Measurements from ENCODE around the gene YDJC.

DNA sequence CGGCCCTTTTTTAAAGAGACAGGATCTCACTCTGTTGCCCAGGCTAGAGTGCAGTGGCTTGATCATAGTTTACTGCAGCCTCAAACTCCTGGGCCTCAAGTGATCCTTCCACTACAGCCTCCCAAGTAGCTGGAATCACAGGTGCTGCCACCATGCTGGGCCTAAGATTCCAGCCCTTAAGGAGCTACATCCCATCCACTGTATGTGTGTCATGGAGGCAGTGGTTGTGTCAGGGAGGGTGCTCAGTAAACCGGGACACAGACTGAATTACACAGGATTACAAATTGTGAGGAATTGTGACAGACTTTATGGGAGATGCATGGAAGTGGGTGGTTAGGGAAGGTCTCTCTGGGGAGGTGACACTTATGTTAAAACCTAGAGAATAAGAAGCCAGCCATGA lies 33.9 kb upstream of the YDJC start:
- TF ChIP-seq, protein P1, sequence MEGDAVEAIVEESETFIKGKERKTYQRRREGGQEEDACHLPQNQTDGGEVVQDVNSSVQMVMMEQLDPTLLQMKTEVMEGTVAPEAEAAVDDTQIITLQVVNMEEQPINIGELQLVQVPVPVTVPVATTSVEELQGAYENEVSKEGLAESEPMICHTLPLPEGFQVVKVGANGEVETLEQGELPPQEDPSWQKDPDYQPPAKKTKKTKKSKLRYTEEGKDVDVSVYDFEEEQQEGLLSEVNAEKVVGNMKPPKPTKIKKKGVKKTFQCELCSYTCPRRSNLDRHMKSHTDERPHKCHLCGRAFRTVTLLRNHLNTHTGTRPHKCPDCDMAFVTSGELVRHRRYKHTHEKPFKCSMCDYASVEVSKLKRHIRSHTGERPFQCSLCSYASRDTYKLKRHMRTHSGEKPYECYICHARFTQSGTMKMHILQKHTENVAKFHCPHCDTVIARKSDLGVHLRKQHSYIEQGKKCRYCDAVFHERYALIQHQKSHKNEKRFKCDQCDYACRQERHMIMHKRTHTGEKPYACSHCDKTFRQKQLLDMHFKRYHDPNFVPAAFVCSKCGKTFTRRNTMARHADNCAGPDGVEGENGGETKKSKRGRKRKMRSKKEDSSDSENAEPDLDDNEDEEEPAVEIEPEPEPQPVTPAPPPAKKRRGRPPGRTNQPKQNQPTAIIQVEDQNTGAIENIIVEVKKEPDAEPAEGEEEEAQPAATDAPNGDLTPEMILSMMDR (conservative IDR thresholded peaks at IDR 0.05; ENCODE audit: low read length): no peak
- no peak for TF ChIP-seq EZH2phosphoT487 (IDR thresholded peaks at IDR 0.05; ENCODE audit: borderline replicate concordance, low read depth, low read length)
